Globus pallidus (tissue), 1 donor: ENCODE measurements around the gene ENO4.

Experiments
- DNase-seq: peaks from one replicate; pipeline ENCODE4 v3.0.0-alpha.2; 2015; ENCODE audit warnings: low spot score

The ENO4 gene

GRCh38 chr10:116831790-116832189 lies 17.5 kb upstream of the ENO4 start:
- DNase-seq = no peak

- peak; percentile 65 for DNase-seq
Observed at GRCh38 chr10:116833986-116834985, 15.0 kb upstream of the ENO4 start.

- no peak for DNase-seq
Observed at GRCh38 chr10:116835658-116836057, 13.6 kb upstream of the ENO4 start.

GRCh38 chr10:116836083-116836482 lies 13.2 kb upstream of the ENO4 start:
- DNase-seq = no peak

GRCh38 chr10:116836902-116837523 lies 12.3 kb upstream of the ENO4 start:
- DNase-seq = no peak

GRCh38 chr10:116838143-116838725 lies 11.1 kb upstream of the ENO4 start:
- no peak for DNase-seq

GRCh38 chr10:116840389-116841075 lies 8.8 kb upstream of the ENO4 start:
- no peak for DNase-seq

- no peak for DNase-seq
Observed at GRCh38 chr10:116845823-116846222, 3.5 kb upstream of the ENO4 start.

GRCh38 chr10:116848032-116848943 lies 1.0 kb upstream of the ENO4 start:
- DNase-seq = no peak

GRCh38 chr10:116848944-116849247 lies 403 bp upstream of the ENO4 start:
- no peak for DNase-seq

- no peak for DNase-seq
Observed at GRCh38 chr10:116850058-116850611, 836 bp downstream of the ENO4 start.

- no peak for DNase-seq
Observed at GRCh38 chr10:116852246-116852645, 2.9 kb downstream of the ENO4 start.

GRCh38 chr10:116853287-116853686 lies 4.0 kb downstream of the ENO4 start:
- no peak for DNase-seq

- DNase-seq = no peak
Observed at GRCh38 chr10:116853701-116854100, 4.4 kb downstream of the ENO4 start.

- DNase-seq = no peak
Observed at GRCh38 chr10:116857156-116857555, 7.9 kb downstream of the ENO4 start.

GRCh38 chr10:116861796-116862195 lies 12.5 kb downstream of the ENO4 start:
- no peak for DNase-seq

GRCh38 chr10:116864436-116864835 lies 15.1 kb downstream of the ENO4 start:
- no peak for DNase-seq

- DNase-seq = no peak
Observed at GRCh38 chr10:116866066-116866465, 16.8 kb downstream of the ENO4 start.

GRCh38 chr10:116866987-116867595 lies 17.8 kb downstream of the ENO4 start:
- DNase-seq = no peak

- DNase-seq = no peak
Observed at GRCh38 chr10:116868198-116868676, 18.9 kb downstream of the ENO4 start.
